H1 (cell line): ENCODE measurements around the gene OR52M1. TPM values are rescaled to one million over a fixed set of nuclear protein-coding genes. Genes with fewer than 3 reads are reported as not detected.

Source experiments
- BACH1 ChIP-seq: IDR thresholded peaks from 2 replicates; pipeline ENCODE4 v1.6.1; 2012; ENCODE audit warnings: low read length, improper control_type of control experiment
- CTBP2 ChIP-seq: IDR thresholded peaks from 2 replicates; pipeline ENCODE4 v1.7.0; 2011; ENCODE audit warnings: borderline replicate concordance, mild to moderate bottlenecking, moderate library complexity, mixed read lengths, low read length; ENCODE audit not compliant: insufficient read depth, insufficient read length
- HDAC6 ChIP-seq: IDR thresholded peaks from one replicate; pipeline ENCODE4 v1.7.1; 2012; ENCODE audit warnings: low read depth, mild to moderate bottlenecking, inconsistent platforms, low read length, moderate library complexity
- MAFK ChIP-seq: IDR thresholded peaks from 2 replicates; pipeline ENCODE4 v1.6.1; 2012; ENCODE audit warnings: low read depth, mild to moderate bottlenecking, improper control_type of control experiment, low read length
- RFX5 ChIP-seq: IDR thresholded peaks from 2 replicates; pipeline ENCODE4 v1.6.1; 2011; ENCODE audit warnings: low read depth, low read length, improper control_type of control experiment, borderline replicate concordance
- polyA plus RNA-seq, 7 experiments: library from polyadenylated mRNA; depleted of rRNA in 3 of 7; stranded (reverse) in 5 of 7; unstranded in 2 of 7; fragments of >200 nt in 5 of 7; fragments of 200-250 nt in 2 of 7; gene quantifications; 1 replicate in 5 of 7; 2 replicates in 1 of 7; 4 replicates in 1 of 7; pipeline versions ENCODE4 v1.2.1 to v1.2.3, GENCODE V29; 2011 to 2013; ENCODE audit warnings: missing spikeins in 2 of 7, mixed read lengths in 2 of 7
- total RNA-seq: library from RNA; stranded (reverse); fragmentation: NEBNext Ultra II Directional; extraction: Animal tissue kit (Norgen Biotek cat#: 25700); gene quantifications from 2 replicates; pipeline ENCODE4 v1.2.1, GENCODE V29; 2021

Gene OR52M1
- total and polyA plus RNA-seq, 2 of the 8 experiments (the other 6 are each of a cell fraction or from before 2014, with no cell fraction given): not detected

DNA sequence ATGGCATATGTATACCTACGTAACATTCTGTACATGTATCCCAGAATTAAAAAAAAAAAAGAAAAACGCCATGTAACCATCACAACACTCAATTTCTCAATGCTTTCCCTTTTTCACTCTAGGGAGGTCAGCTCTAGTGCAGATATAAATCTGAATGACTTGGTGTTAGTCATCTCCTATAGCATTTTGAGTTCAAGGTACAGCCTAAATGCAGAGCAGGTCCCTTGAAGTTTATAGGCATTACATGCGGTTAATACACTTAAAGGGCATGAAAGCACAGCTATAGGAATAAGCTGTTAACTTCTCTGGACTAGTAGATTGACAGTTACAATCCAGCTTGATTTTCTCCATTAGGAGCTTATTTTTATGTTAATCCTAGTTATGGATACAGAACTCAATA, 20.4 kb downstream of the OR52M1 start (continued):
- TF ChIP-seq MAFK (no peak), BACH1 (no peak), CTBP2 (no peak), HDAC6 (no peak), RFX5 (no peak)
